Middle frontal gyrus (tissue), 1 donor: ENCODE results near the gene LRRIQ3.
"Not testable (repeated sequence)": the region's sequence is repeated elsewhere in the genome, so short reads cannot be mapped to it uniquely, and the experiment has no call there.

Source experiments
- DNase-seq: peaks from one replicate; pipeline ENCODE4 v3.0.0-alpha.2; 2015; ENCODE audit warnings: low spot score; ENCODE audit errors: extremely low spot score

LRRIQ3 gene

GRCh38 chr1:74197657-74198552 is at the start of gene LRRIQ3, which contains the start of gene FPGT:
TSS of gene LRRIQ3 (minus strand) at chr1:74198176. CDS start at chr1:74183684, 14,492 bp downstream.
TSS of gene FPGT (plus strand) at chr1:74198242. CDS start at chr1:74198279, 37 bp downstream.
- DNase-seq = peak; percentile 87

GRCh38 chr1:74246315-74246714 is 48.3 kb upstream of the LRRIQ3 start:
- DNase-seq = no peak

- no peak for DNase-seq
Observed at GRCh38 chr1:74245168-74245772, 47.3 kb upstream of the LRRIQ3 start.

GRCh38 chr1:74237787-74238186 is 39.8 kb upstream of the LRRIQ3 start:
- DNase-seq = no peak

GRCh38 chr1:74237035-74237434 is 39.1 kb upstream of the LRRIQ3 start:
- DNase-seq = no peak

GRCh38 chr1:74236440-74236839 is 38.5 kb upstream of the LRRIQ3 start:
- no peak for DNase-seq

GRCh38 chr1:74235153-74235552 is 37.2 kb upstream of the LRRIQ3 start, which contains the start of gene TNNI3K:
TSS of gene TNNI3K (plus strand) at chr1:74235387. CDS start at chr1:74235452, 65 bp downstream.
- no peak for DNase-seq

GRCh38 chr1:74223453-74223852 is 25.5 kb upstream of the LRRIQ3 start:
- DNase-seq = no peak

GRCh38 chr1:74222701-74223100 is 24.7 kb upstream of the LRRIQ3 start:
- no peak for DNase-seq

GRCh38 chr1:74215229-74215628 is 17.3 kb upstream of the LRRIQ3 start:
- no peak for DNase-seq

GRCh38 chr1:74205266-74205665 is 7.3 kb upstream of the LRRIQ3 start:
- no peak for DNase-seq

- no peak for DNase-seq
Observed at GRCh38 chr1:74199504-74199903, 1.5 kb upstream of the LRRIQ3 start.

GRCh38 chr1:74197255-74197654 is 721 bp downstream of the LRRIQ3 start:
- no peak for DNase-seq

GRCh38 chr1:74195339-74195738 is 2.6 kb downstream of the LRRIQ3 start:
- DNase-seq = no peak

GRCh38 chr1:74193908-74194307 is 4.1 kb downstream of the LRRIQ3 start:
- no peak for DNase-seq

- DNase-seq = no peak
Observed at GRCh38 chr1:74180490-74180889, 17.5 kb downstream of the LRRIQ3 start.

GRCh38 chr1:74174423-74174822 is 23.6 kb downstream of the LRRIQ3 start:
- DNase-seq = not testable (repeated sequence)

- DNase-seq = no peak
Observed at GRCh38 chr1:74162333-74162732, 35.6 kb downstream of the LRRIQ3 start.

- DNase-seq = no peak
Observed at GRCh38 chr1:74161497-74161896, 36.5 kb downstream of the LRRIQ3 start.

- no peak for DNase-seq
Observed at GRCh38 chr1:74160046-74160445, 37.9 kb downstream of the LRRIQ3 start.

GRCh38 chr1:74145086-74145485 is 52.9 kb downstream of the LRRIQ3 start:
- no peak for DNase-seq

GRCh38 chr1:74117370-74117769 is 80.6 kb downstream of the LRRIQ3 start:
- not testable (repeated sequence) for DNase-seq
